GM12878 (cell line): ENCODE data around the gene PPP2R3C. TPM values are rescaled to one million over a fixed set of nuclear protein-coding genes. Genes with fewer than 3 reads are reported as not detected.

Experiments
- polyA plus RNA-seq, 11 experiments: library from polyadenylated mRNA; depleted of rRNA in 4 of 11; unstranded in 6 of 11; stranded (reverse) in 5 of 11; fragments of >200 nt; fragmentation: Nextera tagmentation in 4 of 11; fragmentation: Illumina TruSeq in 1 of 11; extraction: Ambion mirVana in 4 of 11; extraction: Trizol in 1 of 11; gene quantifications; 1 replicate in 1 of 11; 2 replicates in 10 of 11; pipeline versions ENCODE4 v1.2.1 to v1.2.3, GENCODE V29; 2011 to 2016; ENCODE audit warnings: inconsistent platforms in 2 of 11, missing spikeins in 2 of 11, low read depth in 1 of 11
- total RNA-seq, 4 experiments: library from RNA; depleted of rRNA in 3 of 4; stranded (reverse); fragments of >200 nt in 3 of 4; fragmentation: Illumina TruSeq in 1 of 4; extraction: Trizol in 1 of 4; gene quantifications; 2 replicates each; pipeline versions ENCODE4 v1.2.1 to v1.2.3, GENCODE V29; 2013 to 2021

Gene PPP2R3C
- total and polyA plus RNA-seq, 10 of the 15 experiments (the other 5 are each of a cell fraction or from before 2014, with no cell fraction given): 27.6 to 80.5 (median 42.9) TPM

Other genes starting within 250 kb of the PPP2R3C start
- 61.6 and 67.1 TPM in 2 replicates for gene BAZ1A, start 246.6 kb downstream of the PPP2R3C start, total RNA-seq (2014; rRNA removed)
- 89.9 and 96.5 TPM in 2 replicates for gene BAZ1A, start 246.6 kb downstream of the PPP2R3C start, total RNA-seq (2014; rRNA removed; fragmentation: Illumina TruSeq; extraction: Trizol)
- gene BAZ1A, start 246.6 kb downstream of the PPP2R3C start, total RNA-seq (2021): 46.9 and 48.0 TPM in 2 replicates
- 53.5 and 80.6 TPM in 2 replicates for gene BAZ1A, start 246.6 kb downstream of the PPP2R3C start, polyA plus RNA-seq (2011; rRNA removed)
- 76.7 and 125 TPM in 2 replicates for gene BAZ1A, start 246.6 kb downstream of the PPP2R3C start, polyA plus RNA-seq (2014; fragmentation: Illumina TruSeq; extraction: Trizol)
- 10 to 100 TPM; 38.5 to 39.9 TPM for gene BAZ1A, start 246.6 kb downstream of the PPP2R3C start, polyA plus RNA-seq (2014; fragmentation: Nextera tagmentation; extraction: Ambion mirVana)
- gene BAZ1A, start 246.6 kb downstream of the PPP2R3C start, polyA plus RNA-seq (2014; rRNA removed): 44.4 and 57.3 TPM in 2 replicates
- 10 to 100 TPM; 34.3 to 38.8 TPM for gene BAZ1A, start 246.6 kb downstream of the PPP2R3C start, polyA plus RNA-seq (2016; fragmentation: Nextera tagmentation; extraction: Ambion mirVana)
- gene SRP54, start 139.0 kb downstream of the PPP2R3C start, total RNA-seq (2014; rRNA removed): 70.3 and 83.3 TPM in 2 replicates
- gene SRP54, start 139.0 kb downstream of the PPP2R3C start, total RNA-seq (2014; rRNA removed; fragmentation: Illumina TruSeq; extraction: Trizol): 112 and 114 TPM in 2 replicates
- gene SRP54, start 139.0 kb downstream of the PPP2R3C start, total RNA-seq (2021): 60.1 and 70.8 TPM in 2 replicates
- 54.1 and 77.4 TPM in 2 replicates for gene SRP54, start 139.0 kb downstream of the PPP2R3C start, polyA plus RNA-seq (2011; rRNA removed)
- 116 and 134 TPM in 2 replicates for gene SRP54, start 139.0 kb downstream of the PPP2R3C start, polyA plus RNA-seq (2014; fragmentation: Illumina TruSeq; extraction: Trizol)
- gene SRP54, start 139.0 kb downstream of the PPP2R3C start, polyA plus RNA-seq (2014; fragmentation: Nextera tagmentation; extraction: Ambion mirVana): 10 to 100 TPM; 71.3 to 73.3 TPM
- 66.7 and 70.0 TPM in 2 replicates for gene SRP54, start 139.0 kb downstream of the PPP2R3C start, polyA plus RNA-seq (2014; rRNA removed)
- 100 to 1,000 TPM; 123 to 130 TPM for gene SRP54, start 139.0 kb downstream of the PPP2R3C start, polyA plus RNA-seq (2016; fragmentation: Nextera tagmentation; extraction: Ambion mirVana)
- gene FAM177A1, start 75.7 kb downstream of the PPP2R3C start, total RNA-seq (2014; rRNA removed): 17.1 and 21.4 TPM in 2 replicates
- 19.5 and 20.0 TPM in 2 replicates for gene FAM177A1, start 75.7 kb downstream of the PPP2R3C start, total RNA-seq (2014; rRNA removed; fragmentation: Illumina TruSeq; extraction: Trizol)
- gene FAM177A1, start 75.7 kb downstream of the PPP2R3C start, total RNA-seq (2021): 21.4 TPM in 2 replicates
- 27.5 and 28.0 TPM in 2 replicates for gene FAM177A1, start 75.7 kb downstream of the PPP2R3C start, polyA plus RNA-seq (2011; rRNA removed)
- gene FAM177A1, start 75.7 kb downstream of the PPP2R3C start, polyA plus RNA-seq (2014; fragmentation: Illumina TruSeq; extraction: Trizol): 18.8 and 28.5 TPM in 2 replicates
- 10 to 100 TPM in 1 of 2 experiments, 1 to 10 TPM in 1; 5.3 to 11.0 TPM for gene FAM177A1, start 75.7 kb downstream of the PPP2R3C start, polyA plus RNA-seq (2014; fragmentation: Nextera tagmentation; extraction: Ambion mirVana)
- gene FAM177A1, start 75.7 kb downstream of the PPP2R3C start, polyA plus RNA-seq (2014; rRNA removed): 19.0 and 21.8 TPM in 2 replicates
- gene FAM177A1, start 75.7 kb downstream of the PPP2R3C start, polyA plus RNA-seq (2016; fragmentation: Nextera tagmentation; extraction: Ambion mirVana): 10 to 100 TPM; 36.3 to 38.6 TPM
- 41.4 and 41.5 TPM in 2 replicates for gene PRORP, start 562 bp upstream of the PPP2R3C start, total RNA-seq (2014; rRNA removed)
- 48.3 and 53.2 TPM in 2 replicates for gene PRORP, start 562 bp upstream of the PPP2R3C start, total RNA-seq (2014; rRNA removed; fragmentation: Illumina TruSeq; extraction: Trizol)
- 37.5 and 41.2 TPM in 2 replicates for gene PRORP, start 562 bp upstream of the PPP2R3C start, total RNA-seq (2021)
- 55.9 and 62.6 TPM in 2 replicates for gene PRORP, start 562 bp upstream of the PPP2R3C start, polyA plus RNA-seq (2011; rRNA removed)
- 61.3 and 70.3 TPM in 2 replicates for gene PRORP, start 562 bp upstream of the PPP2R3C start, polyA plus RNA-seq (2014; fragmentation: Illumina TruSeq; extraction: Trizol)
- 10 to 100 TPM; 45.2 TPM for gene PRORP, start 562 bp upstream of the PPP2R3C start, polyA plus RNA-seq (2014; fragmentation: Nextera tagmentation; extraction: Ambion mirVana)
- 38.3 and 38.8 TPM in 2 replicates for gene PRORP, start 562 bp upstream of the PPP2R3C start, polyA plus RNA-seq (2014; rRNA removed)
- gene PRORP, start 562 bp upstream of the PPP2R3C start, polyA plus RNA-seq (2016; fragmentation: Nextera tagmentation; extraction: Ambion mirVana): 10 to 100 TPM; 48.2 to 50.9 TPM
- gene PSMA6, start 170.4 kb upstream of the PPP2R3C start, total RNA-seq (2014; rRNA removed): 267 and 276 TPM in 2 replicates
- gene PSMA6, start 170.4 kb upstream of the PPP2R3C start, total RNA-seq (2014; rRNA removed; fragmentation: Illumina TruSeq; extraction: Trizol): 349 and 352 TPM in 2 replicates
- gene PSMA6, start 170.4 kb upstream of the PPP2R3C start, total RNA-seq (2021): 347 and 354 TPM in 2 replicates
- 393 and 528 TPM in 2 replicates for gene PSMA6, start 170.4 kb upstream of the PPP2R3C start, polyA plus RNA-seq (2011; rRNA removed)
- gene PSMA6, start 170.4 kb upstream of the PPP2R3C start, polyA plus RNA-seq (2014; fragmentation: Illumina TruSeq; extraction: Trizol): 411 and 494 TPM in 2 replicates
- 1,000 to 10,000 TPM; 1,136 to 1,363 TPM for gene PSMA6, start 170.4 kb upstream of the PPP2R3C start, polyA plus RNA-seq (2014; fragmentation: Nextera tagmentation; extraction: Ambion mirVana)
- gene PSMA6, start 170.4 kb upstream of the PPP2R3C start, polyA plus RNA-seq (2014; rRNA removed): 284 and 356 TPM in 2 replicates
- gene PSMA6, start 170.4 kb upstream of the PPP2R3C start, polyA plus RNA-seq (2016; fragmentation: Nextera tagmentation; extraction: Ambion mirVana): 100 to 1,000 TPM; 712 to 730 TPM